NCI-H2107 treated with DMSO at 0.1 percent for 48 hours (cell line): ENCODE results near the gene HLA-DQA1.
"Not testable (repeated sequence)": the region's sequence is repeated elsewhere in the genome, so short reads cannot be mapped to it uniquely, and the experiment has no call there.

ENCODE experiments used
- DNase-seq: peaks from one replicate; lab custom pipeline; 2025; ENCODE audit not compliant: unreplicated experiment; lab: John Stamatoyannopoulos, UW

The HLA-DQA1 gene

GRCh38 chr6:32657819-32658218 is 20.6 kb downstream of the HLA-DQA1 start:
- not testable (repeated sequence) for DNase-seq

GRCh38 chr6:32658268-32658897 is 21.2 kb downstream of the HLA-DQA1 start:
- no peak for DNase-seq

- no peak for DNase-seq
These were observed 22.8 kb downstream of the HLA-DQA1 start for GRCh38 chr6:32659856-32660595.

- DNase-seq: no peak
These were observed 24.9 kb downstream of the HLA-DQA1 start for GRCh38 chr6:32662099-32662498.

- DNase-seq: no peak
These were observed 25.6 kb downstream of the HLA-DQA1 start for GRCh38 chr6:32662836-32663235.

GRCh38 chr6:32664354-32664753 is 27.1 kb downstream of the HLA-DQA1 start:
- DNase-seq: no peak

- DNase-seq: no peak
These were observed 27.7 kb downstream of the HLA-DQA1 start for GRCh38 chr6:32664827-32665362.

GRCh38 chr6:32665661-32666060 is 28.5 kb downstream of the HLA-DQA1 start:
- DNase-seq: no peak

- DNase-seq: no peak
These were observed 29.5 kb downstream of the HLA-DQA1 start, which contains the start of gene HLA-DQB1 for GRCh38 chr6:32666420-32667300. TSS of gene HLA-DQB1 (minus strand) at chr6:32666657. CDS start at chr6:32666607, 50 bp downstream.

GRCh38 chr6:32668226-32668747 is 31.1 kb downstream of the HLA-DQA1 start:
- no peak for DNase-seq

GRCh38 chr6:32669240-32669639 is 32.0 kb downstream of the HLA-DQA1 start:
- DNase-seq: no peak

- no peak for DNase-seq
These were observed 32.7 kb downstream of the HLA-DQA1 start for GRCh38 chr6:32669893-32670292.

GRCh38 chr6:32671908-32672307 is 34.7 kb downstream of the HLA-DQA1 start:
- DNase-seq: not testable (repeated sequence)

GRCh38 chr6:32674123-32674522 is 36.9 kb downstream of the HLA-DQA1 start:
- not testable (repeated sequence) for DNase-seq

- DNase-seq: no peak
These were observed 42.3 kb downstream of the HLA-DQA1 start for GRCh38 chr6:32679492-32679891.

GRCh38 chr6:32680055-32680454 is 42.8 kb downstream of the HLA-DQA1 start:
- no peak for DNase-seq

- no peak for DNase-seq
These were observed 47.0 kb downstream of the HLA-DQA1 start for GRCh38 chr6:32684246-32684645.

GRCh38 chr6:32685603-32686002 is 48.4 kb downstream of the HLA-DQA1 start:
- no peak for DNase-seq

GRCh38 chr6:32689531-32690501 is 52.6 kb downstream of the HLA-DQA1 start:
- no peak for DNase-seq

GRCh38 chr6:32692019-32692418 is 54.8 kb downstream of the HLA-DQA1 start:
- DNase-seq: no peak
